HFFc6 (cell line): Measurements from ENCODE around the gene PRPF19. TPM values are rescaled to one million over a fixed set of nuclear protein-coding genes. Genes with fewer than 3 reads are reported as not detected.

ENCODE experiments used
- DNase-seq: peaks from one replicate; pipeline ENCODE4 v3.0.0-alpha.2; 2018
- H3K27ac Mint-ChIP-seq: 2 replicates; pipeline ENCODE4 v1.8.0; 2020; ENCODE audit warnings: mild to moderate bottlenecking, mixed read lengths
- H3K27me3 Mint-ChIP-seq: 2 replicates; pipeline ENCODE4 v1.8.0; 2021; ENCODE audit warnings: mild to moderate bottlenecking, moderate library complexity, mixed read lengths; ENCODE audit not compliant: insufficient read depth
- H3K36me3 Mint-ChIP-seq: 2 replicates; pipeline ENCODE4 v1.8.0; 2021; ENCODE audit warnings: low read depth, mixed read lengths
- H3K4me1 Mint-ChIP-seq: 2 replicates; pipeline ENCODE4 v1.8.0; 2020; ENCODE audit warnings: low read depth, mixed read lengths
- H3K4me3 Mint-ChIP-seq: 2 replicates; pipeline ENCODE4 v1.8.0; 2020; ENCODE audit warnings: mild to moderate bottlenecking, moderate library complexity, mixed read lengths
- H3K9me3 Mint-ChIP-seq: 2 replicates; pipeline ENCODE4 v1.8.0; 2020; ENCODE audit warnings: mild to moderate bottlenecking, mixed read lengths
- CTCF ChIP-seq: fragments of 200-600 bp; sonication (generic); IDR thresholded peaks from 2 replicates; pipeline ENCODE4 v1.5.0; 2021; ENCODE audit warnings: antibody characterized with exemption, mild to moderate bottlenecking
- total RNA-seq, 6 experiments: library from RNA; stranded (reverse); fragmentation: NEBNext Ultra II Directional; extraction: Animal tissue kit (Norgen Biotek cat#: 25700); gene quantifications; 2 replicates in 1 of 6; 3 replicates in 5 of 6; pipeline ENCODE4 v1.2.3, GENCODE V29; 2021

The PRPF19 gene
- total RNA-seq, 6 experiments from 2014 or later, result 72.5 to 95.1 (median 89.4) TPM

GRCh38 chr11:60918251-60918938 is 12.0 kb upstream of the PRPF19 start:
- no peak overlapping the region for H3K4me3 Mint-ChIP-seq

GRCh38 chr11:60917267-60917666 is 10.9 kb upstream of the PRPF19 start:
- H3K4me1 Mint-ChIP-seq, result peaks cover 55% of the 10 kb centered on the region
- no peak for TF ChIP-seq CTCF
- no peaks in the 10 kb centered on the region for H3K9me3 Mint-ChIP-seq
- H3K27me3 Mint-ChIP-seq, result peaks cover 2% of the 10 kb centered on the region
- H3K36me3 Mint-ChIP-seq, result peaks cover 6% of the 10 kb centered on the region; the same call in 1 of the 2 replicates
- H3K27ac Mint-ChIP-seq, result no peak overlapping the region
- H3K4me3 Mint-ChIP-seq, result no peak overlapping the region
- DNase-seq, result no peak

More at GRCh38 chr11:60918251-60918938, 12.0 kb upstream of the PRPF19 start:
- H3K27ac Mint-ChIP-seq, result no peak overlapping the region
- H3K9me3 Mint-ChIP-seq, result no peaks in the 10 kb centered on the region
- peaks cover 2% of the 10 kb centered on the region for H3K27me3 Mint-ChIP-seq
- peaks cover 10% of the 10 kb centered on the region; the same call in 1 of the 2 replicates for H3K36me3 Mint-ChIP-seq
- DNase-seq, result no peak
- no peak for TF ChIP-seq CTCF
- H3K4me1 Mint-ChIP-seq, result peaks cover 52% of the 10 kb centered on the region

- no peak for TF ChIP-seq CTCF
- Mint-ChIP-seq H3K4me3 (no peak overlapping the region), H3K4me1 (peaks cover 60% of the 10 kb centered on the region), H3K9me3 (no peaks in the 10 kb centered on the region), H3K36me3 (peaks cover 5% of the 10 kb centered on the region; the same call in 1 of the 2 replicates), H3K27me3 (peaks cover 2% of the 10 kb centered on the region), H3K27ac (no peak overlapping the region)
- DNase-seq, result no peak
Measured at GRCh38 chr11:60916669-60917206, 10.4 kb upstream of the PRPF19 start.

- peaks cover 2% of the 10 kb centered on the region; the same call in 1 of the 2 replicates for H3K36me3 Mint-ChIP-seq
- H3K27ac Mint-ChIP-seq, result peak overlapping the region; percentile 73
- DNase-seq, result peak; percentile 65
- H3K4me1 Mint-ChIP-seq, result peaks cover 60% of the 10 kb centered on the region
- H3K4me3 Mint-ChIP-seq, result peak overlapping the region; percentile 95
- H3K27me3 Mint-ChIP-seq, result peaks cover 2% of the 10 kb centered on the region
- H3K9me3 Mint-ChIP-seq, result no peaks in the 10 kb centered on the region
- peak; percentile 62 for TF ChIP-seq CTCF
Measured at GRCh38 chr11:60915248-60915914, 9.0 kb upstream of the PRPF19 start.

- no peaks in the 10 kb centered on the region for H3K36me3 Mint-ChIP-seq
- TF ChIP-seq CTCF, result no peak
- H3K4me1 Mint-ChIP-seq, result peaks cover 58% of the 10 kb centered on the region
- peak overlapping the region; percentile 95 for H3K4me3 Mint-ChIP-seq
- DNase-seq, result no peak
- H3K27ac Mint-ChIP-seq, result peak overlapping the region; percentile 73
- H3K9me3 Mint-ChIP-seq, result no peaks in the 10 kb centered on the region
- peaks cover 5% of the 10 kb centered on the region for H3K27me3 Mint-ChIP-seq
Measured at GRCh38 chr11:60914633-60915247, 8.4 kb upstream of the PRPF19 start.
